Mesenchymal stem cell (in vitro differentiated cells and primary cell): ENCODE data around the gene SLC9A8.

Experiments
- DNase-seq: peaks from one replicate; pipeline ENCODE4 v3.0.0-alpha.2; 2013
- H2AFZ ChIP-seq: one replicate; pipeline ENCODE4 v1.6.1; 2013; ENCODE audit warnings: low read depth, mild to moderate bottlenecking, control low read depth, inconsistent platforms, low read length, moderate library complexity
- H2AK5ac ChIP-seq: 2 replicates; pipeline ENCODE4 v1.6.1; 2013; ENCODE audit warnings: low read length, moderate library complexity, mild to moderate bottlenecking, inconsistent platforms; ENCODE audit not compliant: severe bottlenecking
- H2BK120ac ChIP-seq: one replicate; pipeline ENCODE4 v1.6.1; 2013; ENCODE audit warnings: low read depth, mild to moderate bottlenecking, inconsistent platforms, low read length, moderate library complexity
- H2BK12ac ChIP-seq, 2 experiments: one replicate each; pipeline ENCODE4 v1.6.1; 2013; ENCODE audit warnings: inconsistent platforms in 2 of 2, low read length in 2 of 2, mild to moderate bottlenecking in 2 of 2, moderate library complexity in 2 of 2, control low read depth in 1 of 2
- H2BK15ac ChIP-seq: one replicate; pipeline ENCODE4 v1.6.1; 2013; ENCODE audit warnings: mild to moderate bottlenecking, low read depth, inconsistent platforms; ENCODE audit not compliant: poor library complexity, severe bottlenecking
- H2BK5ac ChIP-seq: 2 replicates; pipeline ENCODE4 v1.6.1; 2013; ENCODE audit warnings: low read depth, mild to moderate bottlenecking, low read length, control low read depth, inconsistent platforms; ENCODE audit not compliant: poor library complexity, severe bottlenecking
- H3K14ac ChIP-seq, 2 experiments: one replicate each; pipeline ENCODE4 v1.6.1; 2013; ENCODE audit warnings: inconsistent platforms in 2 of 2, low read length in 2 of 2, control low read depth in 1 of 2, mild to moderate bottlenecking in 1 of 2, moderate library complexity in 1 of 2
- H3K18ac ChIP-seq, 2 experiments: one replicate each; pipeline ENCODE4 v1.6.1; 2013; ENCODE audit warnings: inconsistent platforms in 2 of 2, low read length in 2 of 2, control low read depth in 1 of 2, low read depth in 1 of 2, mild to moderate bottlenecking in 1 of 2
- H3K23ac ChIP-seq, 2 experiments: one replicate each; pipeline ENCODE4 v1.6.1; 2013; ENCODE audit warnings: inconsistent platforms in 2 of 2, low read length in 2 of 2, mild to moderate bottlenecking in 2 of 2, moderate library complexity in 2 of 2, control low read depth in 1 of 2
- H3K27ac ChIP-seq: 2 replicates; pipeline ENCODE4 v1.5.1; 2013; ENCODE audit warnings: mild to moderate bottlenecking, moderate library complexity, low read length, control low read depth, inconsistent platforms; ENCODE audit not compliant: poor library complexity, severe bottlenecking
- H3K27me3 ChIP-seq, 2 experiments: 2 replicates each; pipeline versions ENCODE4 v1.6.1 to v1.7.0; 2013; ENCODE audit warnings: low read length in 2 of 2, mild to moderate bottlenecking in 2 of 2, moderate library complexity in 2 of 2, control low read depth in 1 of 2, inconsistent platforms in 1 of 2; ENCODE audit not compliant: control insufficient read depth in 1 of 2, insufficient read depth in 1 of 2
- H3K36me3 ChIP-seq, 2 experiments: 2 replicates each; pipeline versions ENCODE4 v1.6.1 to v1.7.0; 2013; ENCODE audit warnings: low read length in 2 of 2, control low read depth in 1 of 2, inconsistent platforms in 1 of 2, low read depth in 1 of 2, mild to moderate bottlenecking in 1 of 2; ENCODE audit not compliant: insufficient read depth in 2 of 2, control insufficient read depth in 1 of 2
- H3K4ac ChIP-seq, 2 experiments: one replicate each; pipeline ENCODE4 v1.6.1; 2013; ENCODE audit warnings: inconsistent platforms in 2 of 2, low read length in 2 of 2, mild to moderate bottlenecking in 2 of 2, moderate library complexity in 2 of 2, control low read depth in 1 of 2, low read depth in 1 of 2
- H3K4me1 ChIP-seq: 2 replicates; pipeline ENCODE4 v1.6.1; 2013; ENCODE audit warnings: low read depth, low read length, control low read depth; ENCODE audit not compliant: control insufficient read depth, insufficient read depth
- H3K4me2 ChIP-seq: 2 replicates; pipeline ENCODE4 v1.6.1; 2013; ENCODE audit warnings: low read length, mild to moderate bottlenecking, inconsistent platforms; ENCODE audit not compliant: poor library complexity, severe bottlenecking
- H3K4me3 ChIP-seq, 2 experiments: 2 replicates each; pipeline versions ENCODE4 v1.5.1 to v1.7.0; 2013; ENCODE audit warnings: low read length in 2 of 2, mild to moderate bottlenecking in 2 of 2, control low read depth in 1 of 2, low read depth in 1 of 2; ENCODE audit not compliant: insufficient read depth in 1 of 2
- H3K79me1 ChIP-seq: replicated peaks from 2 replicates; pipeline ENCODE4 v1.6.1; 2013; ENCODE audit warnings: mild to moderate bottlenecking, control low read depth, low read length, inconsistent platforms; ENCODE audit not compliant: poor library complexity, severe bottlenecking
- H3K9ac ChIP-seq: 2 replicates; pipeline ENCODE4 v1.7.0; 2013; ENCODE audit warnings: mild to moderate bottlenecking, low read length, moderate library complexity
- H3K9me3 ChIP-seq: 2 replicates; pipeline ENCODE4 v1.7.0; 2013; ENCODE audit warnings: mild to moderate bottlenecking, low read length; ENCODE audit not compliant: control insufficient read depth
- H4K8ac ChIP-seq: one replicate; pipeline ENCODE4 v1.6.1; 2013; ENCODE audit warnings: inconsistent platforms, mild to moderate bottlenecking, low read length, moderate library complexity
- H4K91ac ChIP-seq: one replicate; pipeline ENCODE4 v1.6.1; 2013; ENCODE audit warnings: mild to moderate bottlenecking, low read length, inconsistent platforms
- WGBS: methylation state at CpG from one replicate; pipeline ENCODE4 v1.1.7; 2013; ENCODE audit warnings: mixed read lengths; 5-methylcytosine and 5-hydroxymethylcytosine counted together

SLC9A8 gene

DNA sequence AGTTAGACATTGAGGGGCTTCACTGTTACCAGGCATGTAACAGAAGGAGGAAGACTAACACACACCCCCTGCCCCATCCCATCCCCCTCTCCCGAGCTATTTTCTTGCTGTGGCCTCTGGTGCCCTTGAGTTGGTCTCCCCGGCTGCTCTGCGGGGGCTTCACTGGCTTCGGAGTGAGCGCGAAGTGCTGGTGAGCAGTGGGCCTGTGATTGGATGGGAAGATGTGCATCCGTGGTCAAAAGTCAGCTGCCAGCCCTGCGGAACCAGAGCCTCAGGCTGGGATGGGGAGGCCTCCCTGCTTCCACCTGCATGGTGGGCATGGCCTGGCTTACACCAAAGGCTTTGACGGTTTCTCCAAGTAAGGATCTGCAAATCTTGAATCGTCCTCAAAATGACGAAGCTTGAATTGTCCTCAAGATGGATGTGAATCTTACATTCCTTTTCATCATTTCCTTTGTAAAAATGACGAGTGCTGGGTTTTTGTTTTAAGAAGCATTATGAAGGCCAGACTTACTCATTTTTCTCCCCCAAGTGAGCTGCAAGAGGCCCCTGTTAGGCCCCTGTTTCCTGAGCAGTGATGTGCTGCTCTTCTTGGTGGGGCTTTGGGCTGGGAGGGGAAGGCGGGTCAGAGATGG lies 79.0 kb downstream of the SLC9A8 start:
- Histone ChIP-seq H2BK120ac (no peak overlapping the region), H3K18ac (no peak overlapping the region), H3K4me3 (no peak overlapping the region), H3K9ac (no peak overlapping the region), H4K91ac (no peak overlapping the region), H3K27ac (no peak overlapping the region), H3K4me1 (peaks cover 51% of the 10 kb centered on the region), H2BK15ac (no peak overlapping the region), H4K8ac (no peak overlapping the region), H3K4ac (no peak overlapping the region), H3K27me3 (no peaks in the 10 kb centered on the region), H2BK5ac (no peak overlapping the region), H2AK5ac (peak overlapping the region; percentile 91), H2BK12ac (peak overlapping the region in 1 of 2 experiments; percentile 6), H2AFZ (no peak overlapping the region), H3K23ac (no peak overlapping the region), H3K14ac (no peak overlapping the region), H3K4me2 (no peak overlapping the region), H3K9me3 (no peaks in the 10 kb centered on the region), H3K36me3 (peaks cover 19 to 37% of the 10 kb centered on the region in 2 experiments), H3K79me1 (peaks cover 21% of the 10 kb centered on the region)
- 93% methylated on average over 13 of the region's 13 CpGs for WGBS
- no peak for DNase-seq

DNA sequence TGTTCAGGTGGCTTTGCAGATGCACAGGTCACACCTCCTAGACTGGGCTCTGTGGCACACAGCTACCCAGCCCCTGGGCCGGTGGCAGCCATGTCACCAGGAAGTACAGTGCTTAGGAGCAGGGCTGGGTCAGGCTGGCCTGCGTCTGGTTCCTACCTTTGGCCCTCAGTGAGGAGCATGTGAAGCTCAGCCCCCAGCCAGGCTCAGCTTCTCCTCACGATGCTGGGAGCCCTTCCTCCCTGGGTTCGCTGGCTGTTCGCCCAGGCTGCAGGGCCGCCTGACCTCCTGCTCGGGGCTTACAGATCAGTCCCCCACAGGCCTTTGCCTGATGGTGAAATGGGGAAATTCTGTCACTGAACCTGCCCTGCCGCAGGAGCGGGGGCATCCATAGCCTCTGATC lies 79.6 kb downstream of the SLC9A8 start:
- H2BK15ac ChIP-seq: no peak overlapping the region
- H3K4me2 ChIP-seq: no peak overlapping the region
- peaks cover 14 to 31% of the 10 kb centered on the region in 2 experiments for H3K36me3 ChIP-seq
- no peak overlapping the region for H3K23ac ChIP-seq
- H3K4ac ChIP-seq: no peak overlapping the region
- no peak overlapping the region for H2AK5ac ChIP-seq
- no peak overlapping the region for H4K8ac ChIP-seq
- no peak overlapping the region for H3K4me3 ChIP-seq
- H3K4me1 ChIP-seq: peaks cover 45% of the 10 kb centered on the region
- no peaks in the 10 kb centered on the region for H3K9me3 ChIP-seq
- H3K27me3 ChIP-seq: no peaks in the 10 kb centered on the region
- H3K14ac ChIP-seq: no peak overlapping the region
- no peak for DNase-seq
- peaks cover 22% of the 10 kb centered on the region for H3K79me1 ChIP-seq
- H2BK120ac ChIP-seq: no peak overlapping the region
- H4K91ac ChIP-seq: no peak overlapping the region
- peak overlapping the region in 1 of 2 experiments; percentile 18 for H3K18ac ChIP-seq
- H3K9ac ChIP-seq: peak overlapping the region; percentile 48
- no peak overlapping the region for H2BK5ac ChIP-seq
- no peak overlapping the region for H3K27ac ChIP-seq
- no peak overlapping the region for H2AFZ ChIP-seq
- no peak overlapping the region for H2BK12ac ChIP-seq
- 93% methylated on average over 9 of the region's 9 CpGs for WGBS

DNA sequence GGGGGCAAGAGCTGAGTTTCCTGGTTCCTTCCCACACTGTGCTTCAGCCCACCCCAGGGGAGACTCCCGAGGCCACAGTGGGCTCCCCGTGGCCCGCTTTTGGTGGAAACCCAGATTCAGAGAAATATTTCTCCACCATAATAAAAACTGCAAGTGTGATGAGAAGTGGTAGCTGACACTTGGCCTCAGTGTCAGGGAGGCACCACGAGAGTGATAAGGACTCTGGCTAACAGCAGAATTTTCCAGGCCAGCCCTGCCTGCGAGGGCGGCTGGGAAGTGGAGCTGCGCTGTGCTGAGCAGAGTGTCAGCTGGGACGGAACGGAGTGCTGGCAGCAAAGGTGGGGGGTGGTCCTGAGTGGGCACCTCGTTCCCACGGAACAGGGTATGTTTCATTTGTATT lies 80.2 kb downstream of the SLC9A8 start:
- no peak overlapping the region for H2BK12ac ChIP-seq
- H3K27me3 ChIP-seq: no peaks in the 10 kb centered on the region
- peak overlapping the region in 1 of 2 experiments; percentile 30 for H3K4me3 ChIP-seq
- peaks cover 39% of the 10 kb centered on the region for H3K4me1 ChIP-seq
- H2AK5ac ChIP-seq: peak overlapping the region; percentile 9
- no peak overlapping the region for H2BK5ac ChIP-seq
- H2BK15ac ChIP-seq: no peak overlapping the region
- DNase-seq: no peak
- H3K79me1 ChIP-seq: peaks cover 24% of the 10 kb centered on the region
- no peak overlapping the region for H4K91ac ChIP-seq
- H4K8ac ChIP-seq: no peak overlapping the region
- H2AFZ ChIP-seq: no peak overlapping the region
- H2BK120ac ChIP-seq: no peak overlapping the region
- no peak overlapping the region for H3K14ac ChIP-seq
- WGBS: 66% methylated on average over 3 of the region's 11 CpGs
- H3K9ac ChIP-seq: peak overlapping the region; percentile 48
- H3K4ac ChIP-seq: no peak overlapping the region
- H3K36me3 ChIP-seq: peaks cover 14 to 25% of the 10 kb centered on the region in 2 experiments
- H3K27ac ChIP-seq: no peak overlapping the region
- no peak overlapping the region for H3K18ac ChIP-seq
- no peak overlapping the region for H3K4me2 ChIP-seq
- H3K9me3 ChIP-seq: no peaks in the 10 kb centered on the region
- no peak overlapping the region for H3K23ac ChIP-seq

DNA sequence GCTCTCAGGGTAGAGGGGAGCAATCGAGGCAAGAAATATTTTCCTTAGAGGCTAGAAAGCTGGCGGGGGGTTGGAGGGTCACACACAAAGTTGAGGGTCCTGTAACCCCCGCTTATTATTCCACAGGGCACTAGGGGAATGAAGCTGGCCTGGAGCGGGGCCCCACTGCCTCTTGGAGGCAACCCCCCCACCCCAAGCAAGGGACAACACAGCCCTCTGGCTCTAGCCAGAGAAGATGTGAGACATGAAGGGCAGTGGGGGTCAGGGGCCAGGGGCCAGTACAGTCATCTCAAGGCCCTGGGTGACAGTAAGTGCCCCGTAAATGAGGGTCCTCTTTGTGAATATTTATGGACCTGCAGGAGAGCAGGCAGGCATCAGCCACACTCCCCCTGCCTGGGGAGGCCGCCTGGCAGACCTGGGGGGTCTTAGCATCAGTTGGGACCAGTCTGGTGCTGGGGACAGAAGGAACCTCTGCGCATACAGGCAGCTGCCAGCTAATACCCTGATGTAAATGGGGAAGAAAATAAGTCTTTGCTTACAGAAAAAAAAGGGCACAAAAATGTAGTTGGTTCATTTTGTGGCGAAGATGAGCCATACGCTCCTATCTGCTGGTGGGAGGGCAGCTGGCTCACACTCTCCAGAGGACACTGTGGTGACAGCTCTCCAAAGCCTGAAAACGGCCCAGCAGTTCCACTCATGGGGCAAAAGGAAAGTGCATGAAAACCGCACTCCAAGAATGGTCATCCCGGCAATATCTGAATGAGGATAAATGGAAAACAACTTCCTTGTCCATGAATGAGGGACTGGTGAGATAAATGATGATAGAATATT lies 80.8 kb downstream of the SLC9A8 start:
- H3K14ac ChIP-seq: no peak overlapping the region
- H2AK5ac ChIP-seq: no peak overlapping the region
- H3K18ac ChIP-seq: no peak overlapping the region
- no peak overlapping the region for H3K4ac ChIP-seq
- H3K27me3 ChIP-seq: no peaks in the 10 kb centered on the region
- H4K91ac ChIP-seq: no peak overlapping the region
- peaks cover 24% of the 10 kb centered on the region for H3K79me1 ChIP-seq
- peaks cover 36% of the 10 kb centered on the region for H3K4me1 ChIP-seq
- no peak overlapping the region for H2BK5ac ChIP-seq
- H3K4me3 ChIP-seq: peak overlapping the region in 1 of 2 experiments; percentile 30
- H4K8ac ChIP-seq: no peak overlapping the region
- 85% methylated on average over 11 of the region's 12 CpGs for WGBS
- peak overlapping the region; percentile 48 for H3K9ac ChIP-seq
- H2BK15ac ChIP-seq: no peak overlapping the region
- H3K36me3 ChIP-seq: peaks cover 14 to 19% of the 10 kb centered on the region in 2 experiments
- no peak overlapping the region for H2AFZ ChIP-seq
- H3K23ac ChIP-seq: no peak overlapping the region
- no peak overlapping the region for H2BK120ac ChIP-seq
- no peak overlapping the region for H2BK12ac ChIP-seq
- H3K4me2 ChIP-seq: no peak overlapping the region
- no peak for DNase-seq
- H3K9me3 ChIP-seq: no peaks in the 10 kb centered on the region
- H3K27ac ChIP-seq: no peak overlapping the region
